ENCODE measurements around the gene RRP15. TPM values are rescaled to one million over a fixed set of nuclear protein-coding genes. Genes with fewer than 3 reads are reported as not detected.

RRP15 gene
- total and polyA plus RNA-seq, 2 of the 8 experiments (the other 6 are each of a cell fraction or from before 2014, with no cell fraction given): 3.7 to 52.8 TPM

DNA sequence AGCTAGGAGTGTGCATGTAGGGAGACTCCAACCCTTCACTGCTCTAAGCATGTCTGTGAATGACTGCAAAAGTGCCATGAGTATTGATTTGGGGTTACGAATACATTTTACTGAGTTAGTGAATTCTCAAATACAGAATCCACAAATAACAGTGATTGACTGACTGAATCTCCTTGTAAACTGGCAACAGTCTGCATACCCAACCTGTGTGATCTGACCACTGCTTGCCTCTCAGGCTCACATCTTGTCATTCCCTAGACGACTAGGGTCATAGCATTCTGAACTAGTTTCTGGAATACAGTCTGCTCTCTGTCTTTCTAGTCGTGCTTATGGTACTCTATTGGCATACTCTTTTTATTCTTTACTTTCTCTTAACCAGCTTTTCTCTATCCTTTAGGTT is 7.4 kb downstream of the RRP15 start:
- peaks cover 0 to 7% (median 1%) of the 10 kb centered on the region in 4 experiments; a peak in 1 of 8 replicates for H3K36me3 ChIP-seq (ENCODE audit: control insufficient read depth in 2 of 4, insufficient read depth in 4 of 4, low read length in 3 of 4)
- WGBS, 2 experiments (ENCODE audit: extremely low coverage in 1 of 2, insufficient coverage in 1 of 2, insufficient read length in 1 of 2, insufficient replicate concordance in 2 of 2, low coverage in 1 of 2, low lambda C conversion rate in 2 of 2, missing lambda C conversion rate in 1 of 2): 87% methylated on average over 3 of the region's 3 CpGs; no CpG with 5 or more reads in 1 of the 2 experiments
- H3K4me1 ChIP-seq (replicated peaks in 1 of 4; ENCODE audit: control insufficient read depth in 3 of 4, insufficient read depth in 4 of 4, low read length in 3 of 4): peaks cover 0 to 14% (median 2%) of the 10 kb centered on the region in 4 experiments; a peak in 3 of 7 replicates
- H3K18ac ChIP-seq (ENCODE audit: extremely low read depth, low read length): no peak overlapping the region
- H3K79me1 ChIP-seq (ENCODE audit: low read depth, low read length): peaks cover 7% of the 10 kb centered on the region
- no peak overlapping the region for H2AK5ac ChIP-seq (ENCODE audit: low read depth, low read length)
- no peaks in the 10 kb centered on the region for H3K9me3 ChIP-seq (ENCODE audit: insufficient read depth in 2 of 2, low read depth in 1 of 2, low read length in 1 of 2)
- no peak overlapping the region for H4K8ac ChIP-seq (ENCODE audit: extremely low read depth, insufficient read depth, low read length)
- no peak overlapping the region for H3K56ac ChIP-seq (replicated peaks; ENCODE audit: insufficient read length, low read depth, low read length)
- H2BK15ac ChIP-seq (ENCODE audit: low read length): no peak overlapping the region
- H3K23ac ChIP-seq (ENCODE audit: insufficient read length): no peak overlapping the region
- no peak overlapping the region for H2BK20ac ChIP-seq (ENCODE audit: low read length)
- H4K91ac ChIP-seq (replicated peaks; ENCODE audit: insufficient read length, low read length): no peak overlapping the region
- H4K20me1 ChIP-seq (replicated peaks in 1 of 2; ENCODE audit: control insufficient read depth in 1 of 2, insufficient read depth in 2 of 2, low read length in 2 of 2): peaks cover 0 to 1% of the 10 kb centered on the region in 2 experiments
- H3K79me2 ChIP-seq (ENCODE audit: control insufficient read depth in 1 of 2, insufficient read depth in 2 of 2, low read length in 2 of 2): peaks cover 17 to 98% of the 10 kb centered on the region in 2 experiments
- H2AFZ ChIP-seq (ENCODE audit: low read length): no peak overlapping the region
- H2BK5ac ChIP-seq (ENCODE audit: low read depth, low read length): no peak overlapping the region
- H3K27me3 ChIP-seq (replicated peaks in 1 of 4; ENCODE audit: control insufficient read depth in 3 of 4, extremely low read depth in 1 of 4, insufficient read depth in 3 of 4, low read length in 3 of 4): no peaks in the 10 kb centered on the region
- H3K9ac ChIP-seq (replicated peaks in 1 of 4; ENCODE audit: extremely low read depth in 1 of 4, low read depth in 3 of 4, low read length in 3 of 4): no peak overlapping the region
- ChIA-PET POLR2A (ENCODE audit: partially characterized antibody) (no interaction called here), CTCF (ENCODE audit: partially characterized antibody) (interaction anchor here (1.5 kb wide), 1 partner anchor 38 kb away, joined by 4 read pairs; no protein-coding TSS in a partner anchor)
- no peak overlapping the region for H2BK120ac ChIP-seq (replicated peaks; ENCODE audit: low read depth, low read length)
- no peak overlapping the region for H4K5ac ChIP-seq (ENCODE audit: insufficient read length, low read depth, low read length)
- H2BK12ac ChIP-seq (ENCODE audit: low read depth, low read length): no peak overlapping the region
- H3K4ac ChIP-seq (replicated peaks; ENCODE audit: insufficient read length, low read depth, low read length): no peak overlapping the region
- H3K4me2 ChIP-seq (ENCODE audit: insufficient read depth in 1 of 2, low read depth in 2 of 2, low read length in 2 of 2): no peak overlapping the region
- DNase-seq (ENCODE audit: low read depth in 1 of 2, low spot score in 2 of 2) (no peak), FAIRE-seq (no peak)
- H3K4me3 ChIP-seq (ENCODE audit: extremely low read depth in 1 of 4, insufficient read depth in 2 of 4, low read depth in 3 of 4, low read length in 4 of 4): no peak overlapping the region
- no peak overlapping the region for H3K27ac ChIP-seq (ENCODE audit: low read depth, low read length)
- no peaks in the 10 kb centered on the region for H3K23me2 ChIP-seq (ENCODE audit: low read depth, low read length)
- H3K14ac ChIP-seq (ENCODE audit: insufficient read length): no peak overlapping the region
- TF ChIP-seq CREB1 (IDR thresholded peaks at IDR 0.05) (no peak), CBX5 (IDR thresholded peaks at IDR 0.05; ENCODE audit: low read depth, low read length) (no peak), TBP (IDR thresholded peaks at IDR 0.05; ENCODE audit: low read depth, low read length) (no peak), NRF1 (IDR thresholded peaks at IDR 0.05; ENCODE audit: low read depth, low read length) (no peak), CEBPB (IDR thresholded peaks at IDR 0.05; ENCODE audit: low read depth, low read length) (no peak), CHD1 (IDR thresholded peaks at IDR 0.05; ENCODE audit: low read depth, low read length) (no peak), JUN (IDR thresholded peaks at IDR 0.05; ENCODE audit: low read depth, low read length) (no peak), EGR1 (IDR thresholded peaks at IDR 0.05; ENCODE audit: borderline replicate concordance, low read depth, low read length) (no peak), KDM4A (IDR thresholded peaks at IDR 0.05; ENCODE audit: low read depth, low read length, severe bottlenecking) (no peak), RAD21 (IDR thresholded peaks at IDR 0.05 in 1 of 2, conservative IDR thresholded peaks at IDR 0.05 in 1 of 2; ENCODE audit: low read depth in 2 of 2, low read length in 2 of 2) (no peak), SRF (IDR thresholded peaks at IDR 0.05; ENCODE audit: low read depth, low read length) (no peak), JUND (IDR thresholded peaks at IDR 0.05; ENCODE audit: low read length) (no peak), BCL11A (IDR thresholded peaks at IDR 0.05; ENCODE audit: low read depth in 2 of 2, low read length in 2 of 2) (no peak), TAF1 (IDR thresholded peaks at IDR 0.05; ENCODE audit: low read depth, low read length) (no peak), SUZ12 (IDR thresholded peaks at IDR 0.05; ENCODE audit: low read length) (no peak), KDM5A (IDR thresholded peaks at IDR 0.05; ENCODE audit: low read length) (no peak)

Measured in H1 (cell line).